Activated naive CD4-positive, alpha-beta T cell treated with anti-CD3 and anti-CD28 coated beads, Interleukin-2, amount 50 U/mL, for 72 hours (primary cell): Measurements from ENCODE around the gene SPHK1. TPM values are rescaled to one million over a fixed set of nuclear protein-coding genes. Genes with fewer than 3 reads are reported as not detected.

Source experiments
- ATAC-seq, 2 donors: fragments of 150-1000 bp; cut with Tn5 transposase; 2 replicates each; pipeline ENCODE4 v1.10.0; 2021; ENCODE audit warnings: mild to moderate bottlenecking in 2 of 2, moderate library complexity in 2 of 2
- DNase-seq, 2 donors: peaks; one replicate each; pipeline ENCODE4 v3.0.0; 2021 to 2022; ENCODE audit warnings: low spot score in 2 of 2
- H3K27ac Mint-ChIP-seq, 2 donors: one replicate each; pipeline ENCODE4 v1.8.0; 2022; ENCODE audit warnings: mild to moderate bottlenecking in 2 of 2, mixed read lengths in 2 of 2
- H3K36me3 Mint-ChIP-seq, 2 donors: one replicate each; pipeline ENCODE4 v1.8.0; 2022; ENCODE audit warnings: mixed read lengths in 2 of 2
- H3K9me3 Mint-ChIP-seq, 2 donors: one replicate each; pipeline ENCODE4 v1.8.0; 2022; ENCODE audit warnings: mixed read lengths in 2 of 2
- total RNA-seq, 2 donors: library from RNA; stranded (reverse); gene quantifications; one replicate each; pipeline ENCODE4 v1.2.3, GENCODE V29; 2022

The SPHK1 gene
- total RNA-seq, 2 donors from 2014 or later, result 7.1 to 11.9 TPM

DNA sequence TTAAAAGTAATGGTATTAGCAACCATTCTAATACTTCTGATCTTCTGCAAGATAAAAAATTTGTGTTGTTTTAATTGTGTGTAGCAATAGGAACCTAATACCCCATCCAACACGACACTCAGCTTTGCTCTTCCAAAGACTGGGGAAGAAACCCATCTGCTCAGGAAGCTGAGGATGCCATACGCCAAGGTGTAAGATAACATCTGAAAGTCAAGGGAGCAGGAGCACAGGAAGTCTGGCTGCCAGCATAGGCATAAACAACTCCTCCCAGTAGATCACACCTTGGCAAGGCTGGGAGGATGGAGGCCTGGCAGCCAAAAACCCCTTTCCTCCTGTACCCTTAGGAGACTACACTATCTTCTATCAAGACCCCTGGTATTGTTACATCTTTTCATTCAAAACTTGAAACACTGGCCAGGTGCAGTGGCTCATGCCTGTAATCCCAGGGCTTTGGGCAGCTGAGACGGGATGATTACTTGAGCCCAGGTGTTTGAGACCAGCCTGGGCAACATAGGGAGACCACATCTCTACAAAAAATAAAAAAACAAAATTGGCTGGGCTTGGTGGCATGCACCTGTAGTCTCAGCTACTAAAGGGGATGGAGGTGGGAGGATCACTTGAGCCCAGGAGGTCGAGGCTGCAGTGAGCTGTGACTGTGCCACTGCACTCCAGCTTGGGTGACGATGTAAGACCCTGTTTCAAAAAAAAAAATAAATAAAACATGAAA, 5.7 kb upstream of the SPHK1 start:
- Mint-ChIP-seq H3K9me3 (no peaks in the 10 kb centered on the region), H3K27ac (no peak overlapping the region), H3K36me3 (no peaks in the 10 kb centered on the region)
- ATAC-seq (no peak), DNase-seq (no peak)

DNA sequence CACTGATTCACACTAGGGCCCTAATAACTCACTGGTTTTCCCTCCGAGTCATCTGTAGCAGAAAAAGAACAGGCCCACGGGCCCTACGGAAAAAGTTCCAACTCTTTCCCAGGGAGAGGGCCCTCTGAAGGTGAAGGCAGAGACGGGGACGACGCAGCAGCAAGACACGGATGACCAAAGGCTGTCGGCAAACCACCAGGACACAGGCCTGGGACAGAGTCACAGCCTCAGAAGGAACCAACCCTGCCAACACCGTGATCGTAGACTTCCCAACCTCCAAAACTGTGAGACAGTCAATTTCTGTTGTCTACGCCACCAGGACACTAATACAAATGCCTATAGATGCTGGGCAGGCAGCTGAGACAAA, 5.2 kb upstream of the SPHK1 start:
- Mint-ChIP-seq H3K27ac (no peak overlapping the region), H3K36me3 (no peaks in the 10 kb centered on the region), H3K9me3 (no peaks in the 10 kb centered on the region)
- DNase-seq (no peak), ATAC-seq (no peak)

DNA sequence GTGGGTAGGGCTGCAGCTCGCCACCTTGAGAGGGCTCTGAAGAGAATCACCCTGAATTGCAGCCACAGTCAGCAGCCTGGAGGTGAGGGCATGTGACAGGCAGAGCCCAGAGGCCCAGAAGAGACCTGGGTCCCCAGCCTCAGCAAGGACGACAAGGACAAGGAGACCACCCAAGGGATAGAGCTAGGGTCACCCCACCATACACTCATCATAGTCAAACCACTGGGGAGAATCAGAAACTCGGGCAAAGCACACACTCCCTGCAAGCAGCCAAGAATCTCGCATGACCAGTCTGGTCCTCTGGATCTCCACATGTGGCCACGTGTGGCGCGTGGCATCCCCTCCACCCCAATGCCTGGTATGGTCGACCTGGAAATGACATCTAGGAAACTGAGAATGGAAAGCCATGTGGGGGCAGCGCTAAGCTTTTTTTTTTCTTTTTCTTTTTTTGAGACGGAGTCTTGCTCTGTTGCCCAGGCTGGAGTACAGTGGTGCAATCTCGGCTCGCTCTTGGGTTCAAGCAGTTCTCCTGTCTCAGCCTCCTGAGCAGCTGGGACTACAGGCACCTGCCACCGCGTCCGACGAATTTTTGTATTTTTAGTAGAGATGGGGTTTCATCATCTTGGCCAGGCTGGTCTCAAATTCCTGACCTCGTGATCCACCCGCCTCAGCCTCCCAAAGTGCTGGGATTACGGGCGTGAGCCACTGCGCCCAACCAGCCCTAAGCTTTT, 4.6 kb upstream of the SPHK1 start:
- H3K9me3 Mint-ChIP-seq, result no peaks in the 10 kb centered on the region
- no peak for ATAC-seq
- H3K27ac Mint-ChIP-seq, result no peak overlapping the region
- DNase-seq, result no peak
- H3K36me3 Mint-ChIP-seq, result no peaks in the 10 kb centered on the region

DNA sequence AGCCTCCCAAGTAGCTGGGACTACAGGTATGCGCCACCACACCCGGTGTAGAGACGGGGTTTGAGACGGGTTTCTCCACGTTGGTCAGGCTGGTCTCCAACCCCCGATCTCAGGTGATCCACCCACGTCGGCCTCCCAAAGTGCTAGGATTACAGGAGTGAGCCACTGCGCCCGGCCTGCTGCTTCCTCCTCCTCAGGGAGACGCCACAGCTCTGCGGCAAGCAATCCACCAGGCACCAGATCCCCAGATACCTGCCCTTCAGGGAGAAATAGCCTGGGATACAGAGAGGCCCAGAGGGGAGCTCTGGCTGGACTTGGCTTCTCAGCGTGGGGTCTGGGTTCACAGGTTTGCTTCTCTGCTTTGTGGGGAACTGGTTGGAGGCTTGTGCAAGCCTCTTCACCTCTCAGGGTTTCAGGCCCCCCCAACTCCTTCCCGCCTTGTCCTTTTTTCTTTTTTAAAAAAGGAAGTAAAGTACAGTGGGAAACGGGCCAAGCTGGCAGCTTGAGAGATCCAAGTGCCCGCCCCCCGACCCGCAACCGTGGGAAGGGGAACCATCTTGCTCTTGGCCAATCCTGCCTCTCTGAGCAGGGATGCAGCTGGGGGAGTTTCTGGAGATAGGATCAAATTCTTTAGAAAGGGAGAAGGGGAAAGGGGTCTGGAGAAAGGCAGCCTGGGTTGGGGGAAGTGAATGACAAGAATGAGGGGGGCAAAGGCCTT, 2.6 kb upstream of the SPHK1 start:
- no peak for ATAC-seq
- Mint-ChIP-seq H3K27ac (no peak overlapping the region), H3K36me3 (no peaks in the 10 kb centered on the region), H3K9me3 (no peaks in the 10 kb centered on the region)
- DNase-seq, result no peak

DNA sequence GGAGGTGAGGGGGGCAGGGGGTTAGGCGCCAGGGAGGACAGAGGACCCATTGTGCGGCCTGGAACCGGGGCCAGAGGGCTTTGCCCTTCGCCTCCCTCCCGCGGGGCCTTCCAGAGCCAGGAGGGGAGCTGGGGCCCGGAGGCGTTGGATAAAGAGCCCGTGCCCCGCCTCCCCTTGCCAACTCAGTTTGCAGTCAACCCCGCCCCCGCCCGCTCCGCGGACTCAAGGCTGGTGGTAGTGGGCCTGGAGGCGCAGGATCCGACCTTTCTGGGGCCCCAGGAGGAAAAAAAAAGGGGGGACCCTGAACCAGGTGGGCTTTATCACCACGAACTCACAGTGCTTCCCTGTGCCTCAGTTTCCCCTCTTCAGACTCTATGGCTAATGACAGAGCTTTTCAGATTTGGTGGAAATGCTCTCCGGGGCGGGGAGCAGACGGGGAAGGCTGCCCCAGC, 2.0 kb upstream of the SPHK1 start:
- ATAC-seq (no peak), DNase-seq (no peak)
- Mint-ChIP-seq H3K9me3 (no peaks in the 10 kb centered on the region), H3K36me3 (no peaks in the 10 kb centered on the region), H3K27ac (peak overlapping the region; percentile 85 to 92)

DNA sequence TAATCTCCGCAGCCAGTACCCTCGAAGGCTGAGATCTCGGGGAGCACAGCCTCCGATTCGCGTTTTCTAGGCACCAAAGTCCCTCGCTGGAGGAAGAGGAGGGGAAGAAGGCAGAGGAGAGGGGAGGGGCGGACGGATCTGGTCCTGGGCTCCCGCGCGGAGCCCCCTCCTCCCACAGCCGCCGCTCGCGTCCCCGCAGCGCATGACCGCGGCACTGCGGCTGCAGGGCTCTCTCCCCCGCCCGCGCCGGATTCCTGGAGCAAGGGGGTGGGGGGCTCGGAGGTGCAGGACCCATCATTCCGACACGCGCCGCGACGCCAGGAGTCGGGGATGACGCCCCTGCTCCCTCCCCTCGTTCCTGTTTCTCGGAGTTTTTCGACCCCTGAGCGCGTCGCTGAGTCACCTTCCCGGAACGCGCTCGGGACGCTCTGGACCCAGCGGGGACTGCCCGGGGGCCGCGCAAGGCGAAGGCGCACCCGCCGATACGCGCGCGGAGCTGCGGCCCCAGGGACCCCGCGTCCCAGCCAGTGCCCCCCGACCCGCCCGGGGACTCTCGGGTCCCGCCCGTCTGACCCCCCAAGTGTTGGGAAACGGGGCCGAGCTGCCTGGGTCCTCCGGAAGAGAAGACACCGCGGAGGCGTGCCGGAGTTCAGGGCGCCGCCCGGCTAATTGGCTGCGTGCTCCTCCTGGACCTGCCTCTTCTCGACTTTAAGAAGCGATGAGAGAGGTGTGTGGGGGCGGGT, 1.4 kb upstream of the SPHK1 start:
- no peaks in the 10 kb centered on the region for H3K36me3 Mint-ChIP-seq
- ATAC-seq, result peak; percentile 62 to 71
- peak; percentile 71 to 73 for DNase-seq
- no peaks in the 10 kb centered on the region for H3K9me3 Mint-ChIP-seq
- peak overlapping the region; percentile 85 to 92 for H3K27ac Mint-ChIP-seq

DNA sequence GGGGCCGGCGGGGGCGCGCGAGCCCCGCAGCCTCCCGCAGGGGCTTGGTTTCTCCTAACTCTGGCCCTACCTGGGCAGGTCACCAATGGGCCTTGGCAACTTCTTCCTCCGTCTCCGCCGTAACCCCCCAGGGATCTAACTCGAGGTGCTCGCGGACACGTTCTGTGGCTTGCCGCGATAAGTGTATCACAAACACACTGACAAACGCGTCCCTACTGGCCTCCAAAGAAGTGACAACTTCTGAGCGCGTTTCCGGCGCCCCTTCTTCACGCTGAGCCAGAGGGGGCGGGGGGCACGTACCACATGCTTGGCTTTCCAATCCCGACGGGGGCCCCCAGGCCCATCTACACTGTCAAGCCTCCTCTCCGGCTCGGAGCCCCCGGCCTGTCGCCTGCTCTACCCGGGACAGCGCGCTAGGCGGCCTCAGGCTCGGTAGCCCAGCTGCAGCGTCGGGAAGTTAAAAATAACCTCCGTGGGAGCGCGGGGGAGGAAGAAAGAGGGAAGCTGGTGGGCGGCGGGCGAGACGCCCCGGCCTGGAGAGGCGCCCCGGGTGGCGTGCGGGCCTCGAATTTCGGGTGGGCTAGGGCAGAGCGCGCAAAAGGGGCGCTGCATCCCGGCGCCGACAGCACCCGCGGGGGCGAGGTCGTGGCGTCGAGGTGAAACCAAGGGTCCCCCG, 725 bp upstream of the SPHK1 start:
- H3K36me3 Mint-ChIP-seq, result no peaks in the 10 kb centered on the region
- no peaks in the 10 kb centered on the region for H3K9me3 Mint-ChIP-seq
- peak overlapping the region; percentile 92 to 96 for H3K27ac Mint-ChIP-seq
- DNase-seq (peak; percentile 61 to 62), ATAC-seq (peak; percentile 31 to 45)

DNA sequence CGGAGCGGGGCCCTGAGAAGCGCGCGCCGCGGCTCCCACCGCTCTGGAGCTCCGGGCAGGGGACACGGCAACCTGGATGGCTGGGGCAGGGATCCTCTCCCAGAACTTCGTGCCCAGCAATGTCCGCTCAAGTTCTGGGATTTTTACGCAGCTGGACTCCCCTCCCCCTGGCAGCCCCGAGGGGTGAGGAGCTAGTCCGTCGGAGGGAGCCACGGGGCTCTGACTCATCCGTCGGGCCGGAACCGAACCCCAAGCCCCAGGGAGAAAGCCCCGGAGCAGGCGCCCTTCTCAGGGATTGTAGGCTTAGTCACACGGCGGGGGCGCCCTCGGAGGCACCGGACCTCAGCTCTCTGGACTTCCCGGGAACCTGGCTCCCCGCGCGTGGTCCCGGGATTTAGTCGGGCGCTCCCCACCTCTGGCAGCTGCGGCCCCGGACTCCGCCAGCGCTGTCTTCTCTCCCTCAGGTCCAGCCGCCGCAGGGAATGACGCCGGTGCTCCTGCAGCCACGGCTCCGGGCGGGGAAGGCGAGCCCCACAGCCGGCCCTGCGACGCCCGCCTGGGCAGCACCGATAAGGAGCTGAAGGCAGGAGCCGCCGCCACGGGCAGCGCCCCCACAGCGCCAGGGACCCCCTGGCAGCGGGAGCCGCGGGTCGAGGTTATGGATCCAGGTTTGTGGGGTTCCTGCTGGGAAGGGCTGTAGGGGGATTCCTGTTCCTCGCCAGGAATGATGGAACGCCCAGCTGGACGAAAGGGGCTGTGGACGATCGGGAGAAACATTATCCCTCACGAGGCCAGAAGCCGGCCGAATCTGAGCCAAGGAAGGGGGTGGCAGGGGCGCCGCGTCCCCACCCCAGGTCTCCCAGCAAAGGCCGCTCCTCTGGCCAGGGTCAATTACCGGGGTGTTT, 830 bp downstream of the SPHK1 start:
- ATAC-seq, result peak; percentile 11 to 46
- peak; percentile 44 to 65 for DNase-seq
- no peak overlapping the region for H3K27ac Mint-ChIP-seq
- no peaks in the 10 kb centered on the region for H3K36me3 Mint-ChIP-seq
- H3K9me3 Mint-ChIP-seq, result no peaks in the 10 kb centered on the region

DNA sequence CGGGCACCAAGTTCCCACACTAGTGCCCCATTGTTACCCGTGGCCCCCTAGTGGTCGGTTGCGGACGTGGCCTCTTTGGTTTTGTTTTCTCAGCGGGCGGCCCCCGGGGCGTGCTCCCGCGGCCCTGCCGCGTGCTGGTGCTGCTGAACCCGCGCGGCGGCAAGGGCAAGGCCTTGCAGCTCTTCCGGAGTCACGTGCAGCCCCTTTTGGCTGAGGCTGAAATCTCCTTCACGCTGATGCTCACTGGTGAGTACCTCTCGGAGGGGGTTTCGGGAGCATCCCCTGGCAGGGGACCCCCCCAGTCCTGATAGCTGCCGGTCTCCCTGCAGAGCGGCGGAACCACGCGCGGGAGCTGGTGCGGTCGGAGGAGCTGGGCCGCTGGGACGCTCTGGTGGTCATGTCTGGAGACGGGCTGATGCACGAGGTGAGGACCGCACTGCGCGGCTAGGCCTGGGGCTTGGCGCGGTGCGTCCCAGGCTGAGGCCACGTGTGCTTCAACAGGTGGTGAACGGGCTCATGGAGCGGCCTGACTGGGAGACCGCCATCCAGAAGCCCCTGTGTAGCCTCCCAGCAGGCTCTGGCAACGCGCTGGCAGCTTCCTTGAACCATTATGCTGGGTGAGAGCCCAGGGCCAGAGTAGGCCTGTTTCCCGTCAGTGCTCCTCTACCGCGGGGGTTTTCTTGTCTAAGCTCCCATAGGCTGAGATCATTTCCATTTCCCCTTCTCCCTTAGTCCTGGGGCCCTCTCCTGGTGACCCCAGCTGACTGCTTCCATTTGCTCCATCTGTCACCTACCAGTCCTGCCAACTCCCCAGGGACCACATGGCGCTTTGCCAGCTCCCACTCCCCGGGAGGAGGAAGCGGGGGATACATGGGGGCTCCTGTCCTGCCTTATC, 1.7 kb downstream of the SPHK1 start:
- H3K36me3 Mint-ChIP-seq, result no peaks in the 10 kb centered on the region
- ATAC-seq (peak; percentile 15 to 25), DNase-seq (peak; percentile 69 to 93)
- peak overlapping the region in 1 of 2 donors; percentile 36 for H3K27ac Mint-ChIP-seq
- H3K9me3 Mint-ChIP-seq, result no peaks in the 10 kb centered on the region

DNA sequence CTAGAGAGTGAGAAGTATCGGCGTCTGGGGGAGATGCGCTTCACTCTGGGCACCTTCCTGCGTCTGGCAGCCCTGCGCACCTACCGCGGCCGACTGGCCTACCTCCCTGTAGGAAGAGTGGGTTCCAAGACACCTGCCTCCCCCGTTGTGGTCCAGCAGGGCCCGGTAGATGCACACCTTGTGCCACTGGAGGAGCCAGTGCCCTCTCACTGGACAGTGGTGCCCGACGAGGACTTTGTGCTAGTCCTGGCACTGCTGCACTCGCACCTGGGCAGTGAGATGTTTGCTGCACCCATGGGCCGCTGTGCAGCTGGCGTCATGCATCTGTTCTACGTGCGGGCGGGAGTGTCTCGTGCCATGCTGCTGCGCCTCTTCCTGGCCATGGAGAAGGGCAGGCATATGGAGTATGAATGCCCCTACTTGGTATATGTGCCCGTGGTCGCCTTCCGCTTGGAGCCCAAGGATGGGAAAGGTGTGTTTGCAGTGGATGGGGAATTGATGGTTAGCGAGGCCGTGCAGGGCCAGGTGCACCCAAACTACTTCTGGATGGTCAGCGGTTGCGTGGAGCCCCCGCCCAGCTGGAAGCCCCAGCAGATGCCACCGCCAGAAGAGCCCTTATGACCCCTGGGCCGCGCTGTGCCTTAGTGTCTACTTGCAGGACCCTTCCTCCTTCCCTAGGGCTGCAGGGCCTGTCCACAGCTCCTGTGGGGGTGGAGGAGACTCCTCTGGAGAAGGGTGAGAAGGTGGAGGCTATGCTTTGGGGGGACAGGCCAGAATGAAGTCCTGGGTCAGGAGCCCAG, 2.8 kb downstream of the SPHK1 start:
- ATAC-seq (no peak), DNase-seq (no peak)
- Mint-ChIP-seq H3K27ac (peak overlapping the region in 1 of 2 donors; percentile 27), H3K36me3 (no peaks in the 10 kb centered on the region), H3K9me3 (no peaks in the 10 kb centered on the region)

DNA sequence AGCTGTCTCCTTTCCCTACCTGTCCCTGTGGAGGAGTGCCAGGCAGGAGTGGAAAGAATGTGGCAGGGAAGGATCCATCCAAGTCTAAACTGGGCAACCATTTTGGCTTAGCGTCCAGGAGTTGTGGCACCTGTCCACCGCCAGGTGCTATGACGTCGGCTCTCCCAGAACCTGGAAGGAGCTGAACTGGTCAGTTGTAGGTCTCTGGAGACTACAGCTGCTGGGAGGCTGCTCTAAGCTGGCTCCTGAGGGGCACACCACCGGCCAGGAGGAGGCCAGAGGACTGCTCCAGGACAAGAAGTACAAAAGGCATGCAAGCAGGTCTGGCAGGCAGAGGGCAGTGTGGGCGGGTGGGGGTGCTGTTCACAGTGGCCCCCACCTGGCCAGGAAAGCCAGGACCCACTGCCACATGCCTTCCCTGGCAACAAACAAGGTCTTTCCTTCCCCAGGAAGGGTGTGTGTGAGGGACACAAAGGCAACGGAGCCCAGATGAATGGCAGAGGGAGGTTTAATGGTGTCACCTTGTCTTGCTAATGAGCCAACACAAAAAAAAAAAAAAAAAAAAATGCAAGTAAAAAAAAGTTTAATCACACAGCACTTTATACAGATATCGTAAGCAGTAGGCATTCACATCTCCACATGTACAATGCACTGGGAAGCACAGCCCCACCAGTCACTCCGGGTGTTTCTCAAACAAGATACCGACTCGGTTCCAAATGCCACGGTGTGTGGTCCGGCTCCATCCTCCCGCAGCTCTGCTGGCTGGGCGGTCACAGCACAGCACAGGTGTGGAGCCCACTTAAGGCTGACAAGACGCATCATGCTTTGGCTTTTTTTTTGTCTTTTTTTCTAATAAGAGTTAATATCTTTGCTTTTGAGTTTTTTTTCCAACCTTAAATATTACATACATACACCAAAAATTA, 4.8 kb downstream of the SPHK1 start:
- ATAC-seq (no peak), DNase-seq (no peak)
- no peaks in the 10 kb centered on the region for H3K9me3 Mint-ChIP-seq
- no peak overlapping the region for H3K27ac Mint-ChIP-seq
- no peaks in the 10 kb centered on the region for H3K36me3 Mint-ChIP-seq

DNA sequence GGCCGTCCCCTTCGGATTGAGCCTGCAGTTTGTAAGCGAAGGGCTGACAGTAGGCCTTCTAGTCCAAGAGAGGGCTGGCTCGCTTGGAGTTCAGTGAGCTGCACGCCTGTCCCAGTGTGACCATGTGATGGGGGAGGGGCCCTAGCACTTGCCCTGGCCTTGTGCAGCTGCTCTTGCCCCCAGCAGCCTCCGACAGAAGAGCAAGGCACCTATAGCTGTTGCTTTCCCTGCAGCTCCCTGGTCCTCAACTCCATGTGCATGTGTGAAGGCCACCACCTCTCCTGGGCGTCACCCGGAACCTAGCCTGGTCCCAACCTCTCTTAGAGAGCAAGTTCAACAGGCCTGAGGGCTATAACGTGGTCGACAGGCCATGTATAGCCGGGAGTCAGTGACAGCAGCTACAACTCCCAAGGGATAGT, 5.6 kb downstream of the SPHK1 start:
- H3K27ac Mint-ChIP-seq, result peak overlapping the region in 1 of 2 donors; percentile 65

DNA sequence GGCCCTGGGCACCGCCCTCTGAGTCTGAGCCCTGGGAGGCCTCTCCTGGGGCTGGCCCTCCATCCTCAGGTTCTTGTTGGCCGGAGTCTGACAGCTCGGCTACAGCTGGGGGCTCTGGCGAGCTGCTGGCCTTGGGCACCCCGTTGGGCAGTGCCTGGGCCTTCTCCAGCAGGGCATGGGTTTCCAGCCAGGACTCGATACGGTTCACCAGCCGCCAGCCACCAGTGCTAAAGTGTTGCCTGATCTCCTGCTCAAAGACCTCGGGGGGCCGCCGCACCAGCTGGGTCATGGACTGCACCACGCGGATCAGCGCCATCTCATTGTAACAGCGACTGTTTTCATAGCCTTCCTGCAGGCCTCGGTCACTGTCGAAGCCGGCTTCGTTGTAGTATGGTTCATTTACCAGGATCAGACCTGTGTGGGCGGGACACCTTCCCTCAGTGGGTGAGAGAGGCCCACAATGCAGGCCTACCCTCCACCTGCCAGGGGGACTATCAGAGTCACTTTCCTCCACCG, 6.8 kb downstream of the SPHK1 start:
- Mint-ChIP-seq H3K36me3 (no peaks in the 10 kb centered on the region), H3K27ac (peak overlapping the region in 1 of 2 donors; percentile 59), H3K9me3 (no peaks in the 10 kb centered on the region)
- ATAC-seq (no peak), DNase-seq (no peak)

More for the DNA sequence above, 5.6 kb downstream of the SPHK1 start:
- ATAC-seq (no peak), DNase-seq (no peak)
- H3K9me3 Mint-ChIP-seq, result no peaks in the 10 kb centered on the region
- no peaks in the 10 kb centered on the region for H3K36me3 Mint-ChIP-seq
